Limb (tissue), 2 donors: Measurements from ENCODE around the gene DACT3.

ENCODE experiments used
- DNase-seq, 2 donors: peaks; one replicate each; pipeline ENCODE4 v3.0.0-alpha.2; 2016; ENCODE audit errors: extremely low spot score in 2 of 2

DACT3 gene

DNA sequence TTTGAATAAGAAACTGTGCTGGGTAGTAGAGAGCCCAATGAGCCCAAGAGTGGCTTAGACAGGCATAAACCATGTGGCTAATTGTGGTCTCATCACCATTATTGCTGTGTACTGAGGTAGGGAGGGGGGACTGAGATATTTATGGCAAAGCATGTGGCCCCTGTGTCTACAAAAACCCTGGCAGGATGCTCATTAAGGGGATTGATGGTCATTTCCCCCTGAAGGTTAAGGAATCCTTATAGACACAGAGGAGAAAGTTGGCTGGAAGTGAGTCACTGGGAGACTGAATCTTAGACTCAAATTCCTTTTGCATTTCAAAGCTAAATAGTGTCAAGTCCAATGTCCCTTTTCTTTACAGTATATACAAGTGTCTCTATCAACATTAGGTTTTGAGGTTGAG lies 9.8 kb upstream of the DACT3 start:
- no peak for DNase-seq

DNA sequence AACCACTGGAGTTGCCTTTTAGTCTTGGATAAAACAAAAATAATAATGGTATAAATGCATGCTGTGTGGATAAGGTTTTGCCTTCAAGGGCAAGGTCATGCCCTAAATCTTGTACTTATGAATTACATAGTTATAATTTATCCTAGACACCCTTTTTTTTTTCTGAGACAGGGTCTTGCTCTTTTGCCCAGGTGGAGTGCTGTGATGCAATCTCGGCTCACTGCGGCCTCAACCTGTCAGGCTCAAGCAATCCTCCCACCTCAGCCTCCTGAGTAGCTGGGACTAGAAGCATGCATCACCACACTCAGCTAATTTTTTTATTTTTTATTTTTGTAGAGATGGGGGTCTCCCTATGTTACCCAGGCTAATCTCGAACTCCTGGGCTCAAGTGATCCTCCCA lies 7.7 kb upstream of the DACT3 start:
- DNase-seq, result no peak

DNA sequence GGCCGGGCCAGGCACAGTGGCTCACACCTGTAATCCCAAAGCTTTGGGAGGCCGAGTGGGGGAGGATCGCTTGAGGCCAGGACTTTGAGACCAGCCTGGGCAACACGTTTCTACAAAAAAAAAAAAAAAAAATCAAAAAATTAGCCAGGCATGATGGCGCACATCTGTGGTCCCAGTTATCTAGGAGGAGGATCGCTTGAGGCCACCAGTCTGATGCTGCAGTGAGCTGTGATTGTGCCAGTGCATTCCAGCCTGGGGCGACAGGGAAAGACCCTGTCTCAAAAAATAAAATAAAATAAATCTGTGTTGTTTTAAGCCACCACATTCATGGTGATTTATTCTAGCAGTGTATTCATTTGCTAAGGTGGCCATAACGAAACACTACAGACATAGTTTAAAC lies 4.1 kb upstream of the DACT3 start:
- no peak for DNase-seq

DNA sequence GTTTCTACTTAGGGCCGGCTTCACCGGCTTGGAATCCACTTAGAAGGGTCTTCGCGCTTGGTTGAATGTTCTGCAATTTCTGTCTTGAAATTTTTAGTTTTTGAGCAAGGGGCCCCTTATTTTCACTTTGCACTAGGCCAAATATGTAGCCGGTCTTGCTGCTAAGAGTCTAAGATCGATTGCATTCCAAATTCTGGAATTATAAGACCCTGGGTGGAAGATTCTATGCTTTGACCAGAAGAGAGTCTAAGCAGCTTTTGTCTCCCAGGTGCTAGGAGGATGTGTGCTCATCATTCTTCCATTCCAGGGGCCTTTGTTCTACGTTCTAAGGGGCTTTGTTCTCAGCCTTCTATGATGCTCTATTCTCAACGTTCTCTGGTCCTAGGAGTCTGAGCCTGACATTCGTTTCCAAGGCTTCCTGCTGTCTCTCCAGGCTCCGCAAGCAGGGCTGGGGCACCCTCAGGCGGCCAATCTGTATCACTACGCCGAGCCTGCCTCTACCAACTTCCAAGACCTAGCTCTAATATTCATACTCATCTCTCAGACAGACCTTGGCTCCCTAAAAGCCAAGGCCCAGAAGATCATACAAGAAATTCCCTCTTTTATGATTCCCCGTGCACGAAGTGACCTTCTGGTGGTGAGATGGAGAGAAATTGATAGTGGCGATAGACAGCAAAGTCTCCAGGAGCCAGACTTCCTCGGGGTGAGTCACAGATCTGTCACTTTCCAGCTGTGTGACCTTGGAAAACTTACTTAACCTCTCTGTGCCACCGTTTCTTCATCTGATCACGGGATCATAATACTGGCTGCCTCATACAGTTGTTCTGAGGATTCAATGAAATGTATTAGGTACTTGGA lies 982 bp upstream of the DACT3 start:
- peak; percentile 89 to 93 for DNase-seq

DNA sequence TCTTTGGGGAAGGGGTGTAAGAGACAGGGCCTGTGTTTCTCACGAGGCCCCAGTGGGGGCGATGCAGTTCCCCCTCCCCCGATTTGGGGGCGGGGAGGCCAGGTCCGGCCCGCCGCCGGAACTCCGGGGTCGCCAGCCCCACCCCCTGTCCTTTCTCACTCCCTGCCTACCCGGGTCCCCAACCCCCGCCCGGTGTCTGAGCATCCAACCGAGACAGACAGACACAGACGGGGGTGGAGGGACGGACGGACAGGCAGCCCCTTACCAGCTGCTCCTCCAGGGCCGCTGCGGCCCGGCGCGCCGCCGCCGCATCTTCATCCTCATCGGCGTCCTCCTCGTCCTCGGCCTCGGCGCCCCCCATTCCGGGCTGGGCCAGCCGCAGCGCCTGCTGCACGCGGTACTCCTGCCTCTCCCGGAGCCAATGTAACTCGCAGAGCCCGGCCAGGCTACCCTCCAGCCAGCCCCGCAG lies 397 bp downstream of the DACT3 start:
- no peak for DNase-seq

DNA sequence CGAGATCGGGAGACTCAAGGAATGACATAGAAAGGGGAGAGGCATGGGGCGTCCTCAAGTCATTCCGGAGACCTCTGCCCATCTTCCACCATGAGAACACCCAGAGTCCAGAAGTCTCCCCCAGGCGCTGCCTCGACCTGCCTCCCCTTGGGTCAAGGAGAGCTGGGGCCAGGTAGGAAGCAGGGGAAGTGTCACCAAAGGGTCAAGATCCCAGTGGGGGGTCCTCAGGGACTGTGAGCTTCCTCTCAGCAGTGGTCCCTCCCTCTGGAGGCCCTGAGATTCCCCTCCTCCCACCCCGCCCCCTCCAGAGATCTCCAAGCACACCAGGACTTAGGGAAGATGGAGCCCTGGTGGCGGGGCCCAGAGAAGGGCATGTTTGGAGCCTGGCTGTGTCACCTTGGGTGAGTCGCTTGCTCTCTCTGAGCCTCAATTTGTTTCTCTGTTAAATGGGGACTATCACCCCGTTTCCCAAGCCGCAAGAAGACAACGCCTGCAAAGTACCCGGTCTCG lies 919 bp downstream of the DACT3 start:
- peak; percentile 27 to 74 for DNase-seq

DNA sequence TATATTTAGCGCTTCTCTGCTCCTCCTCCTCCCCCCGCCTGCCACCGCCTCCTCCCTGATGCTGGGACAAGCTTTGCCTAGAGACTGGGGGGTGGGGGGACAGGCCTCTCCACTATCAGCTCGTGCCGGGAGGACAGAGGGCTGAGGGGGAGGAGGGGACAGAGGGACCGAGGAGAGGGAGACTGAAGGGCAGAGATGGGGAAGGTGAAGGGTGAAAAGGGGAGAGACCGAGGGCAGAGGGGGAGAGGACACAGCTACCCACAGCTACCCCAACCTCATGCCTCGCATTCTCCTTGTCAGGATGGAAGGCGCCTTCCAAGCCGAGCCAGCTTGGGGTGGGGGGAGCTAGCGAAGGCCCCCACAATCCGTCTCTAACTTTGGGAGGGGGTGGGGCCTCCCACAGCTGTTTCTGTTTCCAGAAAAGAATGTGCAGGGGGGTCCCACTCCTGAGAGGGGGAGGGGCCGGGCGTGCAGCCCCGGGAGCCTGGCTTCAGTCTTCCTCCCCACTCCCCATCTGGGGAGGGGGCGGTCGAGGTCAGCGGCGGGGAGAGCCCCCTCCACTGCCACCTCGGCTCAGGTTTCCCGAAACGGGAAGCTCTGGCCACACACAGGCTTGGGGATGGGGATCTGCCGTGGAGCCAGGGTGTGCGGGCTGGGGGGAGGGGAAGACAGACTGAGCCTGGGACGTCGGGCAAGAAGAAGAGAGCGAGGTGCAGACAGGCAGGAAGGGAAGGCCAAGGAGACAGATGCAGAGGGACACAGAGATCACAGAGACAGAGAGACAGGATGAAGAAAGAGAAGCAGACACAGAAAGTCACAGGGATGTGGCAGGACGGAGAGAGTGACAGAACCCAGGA lies 1.6 kb downstream of the DACT3 start:
- peak; percentile 45 to 81 for DNase-seq

DNA sequence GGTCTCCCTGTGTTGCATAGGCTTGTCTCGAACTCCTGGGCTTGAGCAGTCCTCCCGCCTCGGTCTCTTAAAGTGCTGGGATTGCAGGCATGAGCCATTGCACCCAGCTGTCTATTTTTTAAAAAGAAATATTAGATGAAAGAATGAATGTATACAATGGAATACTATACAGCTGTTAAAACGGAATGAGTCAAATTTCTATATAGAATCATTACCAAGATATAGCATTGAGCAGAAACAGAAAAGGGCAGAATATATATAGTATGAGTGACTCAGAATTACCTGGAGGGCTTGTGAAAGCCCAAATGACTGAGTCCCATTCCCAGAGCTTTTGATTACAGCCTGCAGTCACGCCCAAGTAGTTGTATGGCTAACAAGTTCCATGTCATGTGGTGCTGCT lies 4.4 kb downstream of the DACT3 start:
- no peak for DNase-seq

DNA sequence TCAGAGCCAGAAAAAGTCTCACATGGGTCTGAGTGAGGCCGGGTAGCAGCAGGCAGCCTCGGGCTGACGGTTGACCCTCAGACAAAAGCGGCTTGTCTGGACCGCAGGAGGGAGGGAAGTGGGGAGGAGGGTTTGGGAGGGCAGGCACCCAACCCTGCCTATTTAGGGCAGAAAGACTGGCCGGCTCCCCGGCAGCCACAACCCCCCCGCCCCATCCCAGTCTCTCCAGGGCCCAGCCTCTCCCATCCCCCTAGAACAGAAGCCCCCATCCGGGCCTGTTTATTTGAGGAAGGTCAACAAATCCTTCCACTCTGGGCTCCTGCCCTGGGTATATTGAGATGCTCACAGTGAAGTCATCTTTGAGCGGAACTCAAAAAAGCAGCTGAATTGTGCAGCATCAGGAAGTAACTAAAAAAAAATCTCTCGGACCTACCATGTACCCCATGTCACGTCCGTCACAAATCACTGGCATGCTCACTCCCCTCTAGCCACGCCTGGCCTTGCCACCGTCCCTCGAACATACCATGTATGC lies 6.3 kb downstream of the DACT3 start:
- peak in 1 of 2 donors; percentile 61 for DNase-seq

DNA sequence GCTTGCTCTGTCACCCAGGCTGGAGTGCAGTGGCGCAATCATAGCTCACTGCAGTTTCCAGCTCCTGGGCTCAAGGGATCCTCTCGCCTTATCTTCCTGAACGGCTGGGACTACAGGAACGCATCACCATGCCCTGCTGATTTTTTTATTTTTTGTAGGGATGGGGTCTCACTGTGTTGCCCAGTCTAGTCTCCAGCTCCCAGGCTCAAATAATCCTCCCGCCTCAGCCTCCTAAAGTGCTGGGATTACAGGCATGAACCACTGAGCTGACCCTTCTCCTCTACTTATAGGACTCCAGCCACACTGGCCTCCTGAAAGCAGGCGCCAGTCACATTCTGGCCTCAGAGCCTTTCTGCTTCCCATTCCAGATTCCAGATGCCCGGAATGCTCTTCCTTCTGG lies 10.5 kb downstream of the DACT3 start:
- DNase-seq, result no peak

DNA sequence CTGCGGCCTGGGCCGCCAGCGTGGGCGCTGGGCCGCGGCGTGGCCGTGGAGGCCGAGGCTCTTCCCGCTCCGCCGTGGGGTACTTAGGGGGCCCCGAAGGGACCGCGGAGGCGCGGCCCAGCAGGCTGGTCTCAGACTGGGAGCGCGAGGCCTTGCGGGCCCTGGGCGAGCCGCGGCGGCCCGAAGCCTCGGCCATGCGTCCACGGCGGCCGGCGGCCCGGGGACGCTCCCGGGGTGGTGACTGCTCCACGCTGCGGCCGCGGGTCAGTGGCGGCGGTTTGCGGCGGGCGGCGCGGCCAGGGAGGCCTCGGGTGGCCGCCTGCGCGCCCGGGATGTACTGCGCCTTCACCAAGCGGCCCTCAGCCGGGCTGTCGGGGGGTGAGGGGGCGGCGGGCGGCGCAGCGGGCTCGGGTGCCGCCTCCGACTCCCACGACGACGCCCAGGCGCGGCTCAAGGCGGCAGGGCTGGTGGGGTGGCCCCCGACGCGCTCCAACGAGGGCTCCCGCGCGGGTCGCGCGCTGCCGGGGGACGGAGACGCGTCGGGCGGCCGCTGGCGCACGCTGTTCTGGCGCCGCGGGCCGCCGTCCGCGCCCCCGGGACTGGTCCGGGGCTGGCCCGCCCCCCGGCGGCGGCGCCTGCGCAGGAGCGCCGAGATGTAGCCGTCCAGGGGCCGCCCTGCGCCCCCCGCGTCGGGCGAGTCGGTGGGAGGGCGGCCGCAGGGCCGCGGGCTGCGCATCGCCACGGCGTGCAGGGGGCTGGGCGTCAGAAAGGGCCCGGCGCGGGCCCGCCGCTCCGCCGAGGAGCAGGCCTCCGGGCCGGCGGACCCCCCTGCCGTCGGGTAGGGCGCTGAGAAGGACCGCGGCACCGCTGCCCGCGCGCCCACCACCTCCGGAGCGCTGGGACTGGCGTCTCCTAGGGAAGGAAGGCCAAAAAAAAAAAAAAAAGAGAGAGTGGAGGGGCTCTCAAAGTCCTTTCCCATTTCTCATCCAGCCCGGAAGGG lies 11.7 kb downstream of the DACT3 start:
- DNase-seq, result no peak

DNA sequence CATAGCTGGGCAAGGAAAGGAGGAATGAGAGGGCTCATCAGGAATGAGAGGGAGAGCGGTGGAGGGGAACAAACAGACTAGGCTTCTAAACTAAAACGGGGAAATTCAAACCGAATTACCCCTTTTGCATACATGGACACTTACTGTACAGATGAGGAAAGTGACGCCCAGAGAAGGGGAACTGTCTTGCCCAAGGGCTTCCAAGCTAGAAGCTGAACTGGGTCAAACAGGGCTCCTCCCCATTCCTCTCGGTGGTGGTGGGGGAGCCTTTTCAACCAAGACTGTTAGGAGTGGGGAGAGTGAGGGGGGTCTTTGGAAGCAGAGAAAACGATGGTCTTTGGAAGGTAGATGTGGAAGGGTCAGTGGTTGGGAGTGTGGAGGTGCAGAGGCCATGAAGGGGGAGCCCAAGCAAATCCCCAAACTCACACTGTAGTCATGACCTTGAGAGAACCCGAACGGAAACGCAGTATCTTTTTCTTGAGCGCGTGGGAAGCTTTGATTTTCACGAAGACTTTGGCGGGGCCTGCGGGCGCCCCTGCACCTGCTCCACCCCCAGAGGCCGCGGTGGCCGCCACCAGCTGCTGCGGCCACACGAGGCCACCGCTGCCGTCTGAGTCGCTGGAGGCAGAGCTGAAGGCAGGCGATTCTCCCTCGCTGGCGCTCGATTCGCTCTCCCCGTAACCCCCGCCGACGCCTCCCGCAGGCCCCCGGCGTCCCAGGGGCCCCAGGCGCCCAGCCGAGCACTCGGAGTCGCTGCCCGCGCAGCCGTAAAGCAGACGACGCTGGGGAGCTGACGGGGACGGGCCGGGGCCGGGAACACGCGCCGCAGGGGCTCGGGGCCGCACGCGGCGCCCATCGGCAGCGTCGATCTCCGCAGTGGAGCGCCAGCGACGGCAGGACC lies 12.7 kb downstream of the DACT3 start:
- DNase-seq, result no peak

DNA sequence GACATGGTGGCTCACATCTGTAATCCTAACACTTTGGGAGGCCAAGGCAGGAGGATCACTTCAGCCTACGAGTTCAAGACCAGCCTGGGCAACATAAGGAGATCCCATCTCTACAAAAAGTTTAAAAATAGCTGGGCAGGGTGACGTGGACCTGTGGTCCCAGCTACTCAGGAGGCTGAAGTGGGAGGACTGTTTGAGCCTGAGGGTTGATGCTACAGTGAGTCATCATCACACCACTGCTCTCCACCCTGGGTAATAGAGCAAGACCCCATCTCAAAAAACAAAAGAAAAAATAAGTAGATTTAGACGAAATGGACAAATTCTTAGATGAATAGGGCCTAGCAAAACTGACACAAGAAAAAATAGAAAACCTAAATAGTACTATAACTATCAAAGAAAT lies 14.6 kb downstream of the DACT3 start:
- no peak for DNase-seq

DNA sequence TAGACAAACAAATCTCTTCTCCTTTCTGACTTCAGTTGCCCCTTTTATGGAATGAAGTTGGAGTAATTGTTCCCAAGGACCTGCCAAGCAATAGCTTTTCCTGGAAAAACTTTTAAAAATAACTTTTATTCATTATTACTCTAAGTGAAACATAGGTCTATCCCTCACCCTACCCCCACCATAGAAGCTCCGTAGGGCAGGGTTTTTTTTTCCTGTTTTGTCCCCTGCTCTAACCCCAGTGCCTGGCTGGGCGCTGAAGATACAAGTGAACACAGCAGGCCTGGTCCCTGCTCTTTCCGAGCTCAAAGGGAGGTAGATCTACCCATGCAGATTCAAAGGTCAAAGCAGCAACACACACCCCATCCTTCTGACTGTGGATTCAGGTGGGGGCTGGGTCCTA lies 16.3 kb downstream of the DACT3 start:
- no peak for DNase-seq

DNA sequence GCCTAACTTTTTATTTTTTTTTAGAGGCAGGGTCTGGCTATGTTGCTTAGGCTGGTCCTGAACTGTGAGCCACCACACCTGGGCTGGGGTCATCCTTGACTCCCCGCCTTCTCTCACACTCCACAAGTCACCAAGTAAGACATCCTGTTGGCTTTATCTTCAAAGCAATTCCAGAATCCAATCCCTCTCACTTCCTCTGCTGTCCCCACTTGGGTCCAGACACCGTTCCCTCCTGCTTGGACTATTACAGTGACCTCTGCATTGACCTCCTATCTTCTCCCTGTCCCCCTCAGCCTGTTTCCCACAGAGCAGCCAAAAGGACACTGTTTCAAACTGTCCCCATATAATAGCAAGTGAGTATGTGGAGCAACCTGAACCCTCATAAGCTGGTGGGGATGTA lies 20.3 kb downstream of the DACT3 start:
- DNase-seq, result no peak

DNA sequence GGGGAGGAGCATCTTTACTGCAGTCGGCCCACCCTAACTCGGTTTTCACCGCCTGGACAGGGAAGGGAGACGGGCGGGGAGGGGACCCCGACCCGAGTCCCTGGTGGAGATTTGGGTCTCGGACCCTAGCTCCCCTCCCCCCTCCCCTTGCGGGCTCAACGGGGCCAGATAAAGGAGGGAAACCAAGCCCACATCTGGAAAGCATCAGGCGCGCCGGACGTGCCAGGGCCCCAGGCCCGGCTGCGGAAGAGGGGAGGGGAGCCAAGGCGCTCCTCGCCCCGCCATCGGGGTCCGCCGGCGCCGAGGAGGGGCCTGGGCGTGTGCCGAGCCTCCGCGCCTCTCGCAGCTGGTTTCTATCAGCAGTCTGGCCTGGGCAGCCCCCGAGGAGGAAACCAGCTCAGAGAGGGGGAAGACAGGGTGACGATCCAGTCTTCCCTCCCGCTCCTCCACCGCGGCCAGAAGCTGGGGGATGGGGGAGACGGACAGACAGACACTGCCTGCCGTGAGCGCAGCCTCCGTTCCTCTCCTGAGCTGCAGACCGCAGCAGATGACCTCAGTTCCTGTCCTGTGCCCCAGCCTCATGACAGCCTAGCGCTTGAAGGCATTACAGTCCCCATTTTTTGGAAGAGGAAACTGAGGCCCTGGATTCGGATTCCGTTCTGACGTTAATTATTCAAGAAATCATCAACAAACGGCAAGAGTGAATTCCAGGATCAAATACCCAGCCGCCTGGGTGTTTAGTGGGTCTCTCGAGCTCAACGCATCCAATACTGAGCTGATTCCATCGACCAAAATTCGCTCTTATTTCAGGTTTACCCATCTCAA lies 21.4 kb downstream of the DACT3 start:
- peak; percentile 87 to 90 for DNase-seq

DNA sequence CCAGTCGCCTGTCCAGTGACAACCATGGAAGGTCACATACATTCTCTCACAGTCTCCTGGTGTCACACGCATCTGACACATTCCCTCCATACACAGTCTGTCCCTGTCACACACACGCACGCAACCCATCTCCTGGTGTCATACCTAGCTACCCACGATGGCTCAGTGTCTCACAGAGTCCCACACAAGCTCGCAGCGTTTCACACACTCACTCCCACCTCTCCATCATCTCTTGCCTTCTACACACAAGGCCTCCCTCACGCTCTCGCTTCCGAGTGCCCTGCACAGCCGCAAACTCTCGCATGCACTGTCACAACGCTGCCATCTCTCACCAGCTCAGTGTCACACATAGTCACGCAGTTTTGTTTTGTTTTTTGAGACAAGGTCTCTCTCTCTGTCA lies 23.8 kb downstream of the DACT3 start:
- DNase-seq, result no peak

DNA sequence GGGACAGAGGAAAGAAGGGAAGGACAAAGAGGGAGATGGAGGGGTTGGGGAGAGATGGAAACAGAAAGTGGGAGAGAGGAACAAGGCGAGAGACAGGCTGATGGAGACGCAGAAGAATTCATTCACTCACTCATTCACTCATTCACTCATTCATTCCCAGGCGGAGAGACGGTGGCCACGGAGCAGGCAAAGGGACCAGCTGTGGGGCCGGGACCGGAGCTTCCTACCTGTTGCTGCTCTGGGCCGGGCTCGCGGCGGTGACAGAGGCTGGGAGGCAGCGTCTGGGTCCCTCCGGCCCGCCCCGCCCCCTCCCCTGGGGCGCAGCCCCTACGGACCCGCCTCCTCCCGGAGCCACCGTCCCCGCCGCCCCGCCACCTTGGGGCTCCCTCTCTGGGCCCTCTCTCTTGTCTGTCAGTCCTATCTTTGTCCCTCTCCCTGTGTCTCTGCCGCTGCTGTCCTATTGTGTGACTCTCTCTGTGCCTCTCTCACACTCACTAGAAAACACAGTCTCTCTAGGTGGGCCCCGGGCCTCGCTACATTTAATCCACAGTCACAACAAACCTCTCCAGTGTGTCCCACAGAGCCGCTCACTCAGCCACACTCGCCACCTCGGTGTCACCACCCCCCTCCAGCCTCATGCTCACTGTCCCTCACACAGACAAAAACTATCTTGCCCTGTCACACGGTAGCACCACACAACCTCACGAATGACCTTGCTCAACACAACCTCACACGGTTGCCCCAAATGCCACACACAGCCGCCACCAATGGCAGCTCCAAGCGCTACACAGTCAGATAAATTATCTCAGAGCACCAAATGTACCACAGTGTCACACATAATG lies 24.8 kb downstream of the DACT3 start, which contains the start of gene GNG8:
Gene GNG8, minus strand, starts transcription at position 283 of the 842 bp plus-strand sequence. CDS start 1,520 bp downstream, outside the sequence.
- no peak for DNase-seq
